K562 (cell line): Measurements from ENCODE around the gene PRELID1. TPM values are rescaled to one million over a fixed set of nuclear protein-coding genes. Genes with fewer than 3 reads are reported as not detected.

Source experiments
- ATAC-seq: fragments of 200-7000 bp; cut with Tn5 transposase; 3 replicates; pipeline ENCODE4 v1.9.1; 2020; ENCODE audit warnings: moderate library complexity
- BruUV-seq: library from RNA; stranded (reverse); fragments of 400-500 nt; replicated peaks from 2 replicates; lab custom pipeline; 2021; lab: Mats Ljungman, UMichigan
- CTCF ChIA-PET: fragments of 300-600 bp; formaldehyde crosslinking; extraction: SDS; loops from one replicate; lab custom pipeline; 2021; ENCODE audit warnings: low intra/inter-chr PET ratio; lab: Yijun Ruan, JAX
- POLR2A ChIA-PET: fragments of 300-600, 350-650 bp; sonication (Branson Sonifier 250); formaldehyde crosslinking; extraction: SDS; loops from one replicate; lab custom pipeline; 2021; ENCODE audit warnings: antibody characterized with exemption, inconsistent platforms; lab: Yijun Ruan, JAX
- DNase-seq, 4 experiments: peaks; one replicate each; pipeline versions ENCODE4 v3.0.0 to v3.0.0-alpha.2; 2011 to 2018; ENCODE audit warnings: low spot score in 3 of 4, mixed read lengths in 3 of 4; ENCODE audit errors: extremely low read depth in 1 of 4
- FAIRE-seq: peaks from 2 replicates; lab custom pipeline; 2011; peaks lifted over from hg19 to GRCh38; lab: Jason Lieb, UNC
- H2AFZ ChIP-seq: 2 replicates; pipeline ENCODE4 v1.6.0; 2011; ENCODE audit warnings: low read depth, low read length, control low read depth, inconsistent platforms
- H3K27ac ChIP-seq: fragments of 200-600 bp; 3 replicates; pipeline ENCODE4 v1.8.0; 2011; ENCODE audit warnings: low read depth, mild to moderate bottlenecking, control low read depth, inconsistent platforms, low read length, moderate library complexity, mixed read lengths; ENCODE audit errors: extremely low read depth
- H3K27me3 ChIP-seq, 2 experiments: fragments of 300-600 bp in 1 of 2; 2 replicates in 1 of 2; 3 replicates in 1 of 2; pipeline versions ENCODE4 v1.6.0 to v1.8.0; 2011; ENCODE audit warnings: inconsistent platforms in 2 of 2, low read length in 2 of 2, mild to moderate bottlenecking in 1 of 2, mixed read lengths in 1 of 2, moderate library complexity in 1 of 2; ENCODE audit not compliant: control insufficient read depth in 2 of 2, insufficient read depth in 2 of 2
- H3K36me3 ChIP-seq: fragments of 300-600 bp; 3 replicates; pipeline ENCODE4 v1.8.0; 2011; ENCODE audit warnings: mild to moderate bottlenecking, low read length, inconsistent platforms; ENCODE audit not compliant: control insufficient read depth, insufficient read depth
- H3K4me1 ChIP-seq, 2 experiments: fragments of 200-600 bp in 1 of 2; replicated peaks in 1 of 2; 2 replicates in 1 of 2; 3 replicates in 1 of 2; pipeline versions ENCODE4 v1.5.1 to v1.8.0; 2011; ENCODE audit warnings: inconsistent platforms in 2 of 2, low read length in 2 of 2, mild to moderate bottlenecking in 1 of 2, mixed read lengths in 1 of 2, moderate library complexity in 1 of 2; ENCODE audit not compliant: control insufficient read depth in 2 of 2, insufficient read depth in 2 of 2
- H3K4me2 ChIP-seq: 2 replicates; pipeline ENCODE4 v1.6.1; 2011; ENCODE audit warnings: low read length, control low read depth, inconsistent platforms, mixed read lengths; ENCODE audit not compliant: insufficient read depth
- H3K4me3 ChIP-seq: fragments of 200-600 bp; sonication (generic), shearing (Covaris generic); 2 replicates; pipeline ENCODE4 v1.5.1; 2016; ENCODE audit warnings: control low read depth, inconsistent platforms
- H3K79me2 ChIP-seq: fragments of 200-600 bp; 3 replicates; pipeline ENCODE4 v1.8.0; 2011; ENCODE audit warnings: low read length, inconsistent platforms; ENCODE audit not compliant: control insufficient read depth, insufficient read depth
- H3K9ac ChIP-seq, 2 experiments: 2 replicates each; pipeline versions ENCODE4 v1.6.0 to v1.6.1; 2011; ENCODE audit warnings: low read depth in 2 of 2, low read length in 2 of 2, control low read depth in 1 of 2, inconsistent platforms in 1 of 2, mild to moderate bottlenecking in 1 of 2, mixed read lengths in 1 of 2; ENCODE audit not compliant: insufficient read depth in 1 of 2
- H3K9me1 ChIP-seq: one replicate; pipeline ENCODE4 v1.6.0; 2011; ENCODE audit warnings: inconsistent platforms, mild to moderate bottlenecking, low read length, moderate library complexity; ENCODE audit not compliant: control insufficient read depth, insufficient read depth
- H3K9me3 ChIP-seq: replicated peaks from 2 replicates; pipeline ENCODE4 v1.5.1; 2011; ENCODE audit warnings: low read depth, low read length, inconsistent platforms; ENCODE audit not compliant: control insufficient read depth, insufficient read depth
- H4K20me1 ChIP-seq: replicated peaks from 2 replicates; pipeline ENCODE4 v1.6.1; 2011; ENCODE audit warnings: low read length, inconsistent platforms, mixed read lengths; ENCODE audit not compliant: control insufficient read depth, insufficient read depth
- CBX2 ChIP-seq: fragments of 200-600 bp; sonication (generic); IDR thresholded peaks from one replicate; pipeline ENCODE4 v1.6.1; 2012; ENCODE audit warnings: mild to moderate bottlenecking, low read length, inconsistent platforms; ENCODE audit not compliant: insufficient read depth, poor library complexity, severe bottlenecking
- DPF2 ChIP-seq: fragments of 450-650 bp; IDR thresholded peaks from 2 replicates; pipeline ENCODE4 v1.6.1; 2016
- MED1 ChIP-seq: sonication (generic); formaldehyde crosslinking; IDR thresholded peaks from 2 replicates; pipeline ENCODE4 v1.8.1; 2023; ENCODE audit warnings: missing genetic modification reagents, borderline replicate concordance
- PCBP2 ChIP-seq: fragments of 200-400 bp; formaldehyde crosslinking; IDR thresholded peaks from 2 replicates; pipeline ENCODE4 v1.6.1; 2018; ENCODE audit warnings: low read length, low read depth, mild to moderate bottlenecking, moderate library complexity; ENCODE audit not compliant: poor library complexity, severe bottlenecking
- POLR3A ChIP-seq: IDR thresholded peaks from 2 replicates; pipeline ENCODE4 v1.6.1; 2011; ENCODE audit warnings: borderline replicate concordance, mild to moderate bottlenecking, moderate library complexity; ENCODE audit not compliant: insufficient read length, insufficient read depth; ENCODE audit errors: extremely low read depth
- RAD21 ChIP-seq, 2 experiments: fragments of 250-450 bp in 1 of 2; fragments of 450-650 bp in 1 of 2; sonication (Bioruptor Pico) in 1 of 2; formaldehyde crosslinking in 1 of 2; IDR thresholded peaks in 1 of 2; conservative IDR thresholded peaks in 1 of 2; 2 replicates each; pipeline versions ENCODE4 v1.4.0 to v1.8.0; 2020 to 2022; ENCODE audit warnings: mild to moderate bottlenecking in 2 of 2, moderate library complexity in 1 of 2
- RFX7 ChIP-seq: fragments of 250-450 bp; sonication (Bioruptor Pico); IDR thresholded peaks from 2 replicates; pipeline ENCODE4 v1.5.1; 2021; ENCODE audit warnings: mild to moderate bottlenecking
- SPI1 ChIP-seq: IDR thresholded peaks from 2 replicates; pipeline ENCODE4 v1.6.1; 2011; ENCODE audit warnings: low read depth, low read length, control low read depth, borderline replicate concordance
- SREBF2 ChIP-seq: sonication (generic); formaldehyde crosslinking; IDR thresholded peaks from 2 replicates; pipeline ENCODE4 v1.4.0; 2020; ENCODE audit warnings: mild to moderate bottlenecking, missing genetic modification reagents
- SUPT5H ChIP-seq: fragments of 450-650 bp; IDR thresholded peaks from 2 replicates; pipeline ENCODE4 v1.6.1; 2016
- WGBS: fragments of 100-300 bp; shearing (Covaris generic); methylation state at CpG from one replicate; pipeline ENCODE4 v1.1.6; 2016; ENCODE audit warnings: low coverage, mixed read lengths; ENCODE audit not compliant: insufficient coverage; ENCODE audit errors: missing lambda C conversion rate; 5-methylcytosine and 5-hydroxymethylcytosine counted together
- in situ Hi-C: fragments of 300-500 bp; cut with MboI; formaldehyde crosslinking; loops from 4 replicates; pipeline ENCODE4 v1.15.0; 2018; ENCODE audit warnings: inconsistent platforms, mixed read lengths
- intact Hi-C: fragments of 100-400 bp; cut with micrococcal nuclease; formaldehyde crosslinking; loops from 2 replicates; pipeline ENCODE4 v1.14.2; 2022
- polyA plus RNA-seq, 8 experiments: library from polyadenylated mRNA; depleted of rRNA in 4 of 8; stranded (reverse) in 5 of 8; unstranded in 3 of 8; fragments of >200 nt; fragmentation: Nextera tagmentation in 2 of 8; fragmentation: Illumina TruSeq in 1 of 8; extraction: Ambion mirVana in 2 of 8; extraction: Trizol in 1 of 8; gene quantifications; 2 replicates each; pipeline versions ENCODE4 v1.2.1 to v1.2.3, GENCODE V29; 2011 to 2014; ENCODE audit warnings: inconsistent platforms in 1 of 8, missing spikeins in 1 of 8
- total RNA-seq, 7 experiments: library from RNA; depleted of rRNA in 6 of 7; stranded (reverse); fragments of >200 nt in 6 of 7; fragmentation: Illumina TruSeq in 2 of 7; extraction: Trizol in 2 of 7; gene quantifications; 2 replicates each; pipeline versions ENCODE4 v1.2.1 to v1.2.3, GENCODE V29; 2011 to 2021; ENCODE audit warnings: low replicate concordance in 1 of 7
- TF ChIP-seq, protein P1 (sequence below): sonication (generic); formaldehyde crosslinking; IDR thresholded peaks from 2 replicates; pipeline ENCODE4 v1.8.0; 2022; ENCODE audit warnings: mild to moderate bottlenecking, low read depth, missing genetic modification reagents
- TF ChIP-seq, protein P2 (sequence below), 2 experiments: fragments of 450-650 bp in 1 of 2; sonication (generic) in 1 of 2; formaldehyde crosslinking; conservative IDR thresholded peaks; 2 replicates each; pipeline versions ENCODE4 v1.4.0 to v1.8.1; 2020 to 2022; ENCODE audit warnings: mild to moderate bottlenecking in 1 of 2, missing genetic modification reagents in 1 of 2
- TF ChIP-seq, protein P3 (sequence below): sonication (generic); formaldehyde crosslinking; IDR thresholded peaks from 2 replicates; pipeline ENCODE4 v1.8.0; 2023; ENCODE audit warnings: mild to moderate bottlenecking, missing genetic modification reagents
- TF ChIP-seq, protein P4 (sequence below): sonication (generic); formaldehyde crosslinking; IDR thresholded peaks from 2 replicates; pipeline ENCODE4 v1.8.1; 2022; ENCODE audit warnings: missing genetic modification reagents

The PRELID1 gene
- total and polyA plus RNA-seq, 9 of the 15 experiments (the other 6 are each of a cell fraction or from before 2014, with no cell fraction given), result 40.1 to 484 (median 340) TPM

DNA sequence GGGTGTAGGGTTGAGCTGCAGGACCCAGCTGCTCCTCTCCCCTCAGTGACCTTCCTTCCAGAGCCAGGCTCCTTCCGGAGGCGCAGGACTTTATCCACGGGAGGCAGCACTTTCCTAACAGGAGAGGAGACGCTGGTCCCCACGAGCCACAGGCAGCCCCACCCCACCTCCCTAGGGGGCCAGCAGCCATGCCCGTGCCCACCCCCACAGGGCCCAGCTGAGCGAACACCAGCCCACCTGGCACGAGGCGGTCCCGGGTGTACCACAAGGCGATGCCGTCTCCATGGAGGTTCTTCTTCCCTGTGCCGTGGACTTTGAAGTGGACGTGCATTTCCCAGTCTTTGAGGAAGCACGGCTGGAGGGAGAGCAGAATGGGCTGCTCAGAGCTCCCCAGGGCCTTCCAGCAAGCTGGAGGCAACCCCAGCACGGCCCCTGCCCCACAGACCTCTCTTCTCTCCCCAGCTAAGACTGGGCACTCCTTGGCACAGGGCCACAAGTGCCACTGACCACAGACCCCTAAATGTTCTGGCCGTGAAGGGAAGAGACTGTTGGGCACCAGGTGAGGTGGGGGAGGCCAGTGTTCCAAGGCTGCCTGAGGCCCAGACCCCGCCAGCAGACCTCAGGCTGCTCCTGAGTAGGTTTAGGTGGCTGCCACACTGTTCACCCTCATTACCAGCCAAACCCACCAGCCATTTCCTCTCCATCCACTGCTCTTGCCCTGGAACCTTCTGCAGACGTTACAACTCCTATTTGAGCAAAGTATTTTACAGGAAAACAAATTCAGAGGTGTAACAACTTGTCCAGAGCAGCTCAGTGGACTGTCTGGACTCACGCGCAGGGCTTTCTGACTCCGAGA, 34.9 kb downstream of the PRELID1 start:
- no peaks in the 10 kb centered on the region for H3K4me1 ChIP-seq
- ChIA-PET CTCF (no interaction called here), POLR2A (interaction anchor here (0.6 to 1.4 kb wide), 2 partner anchors 13 kb away, joined by 3 to 4 read pairs; partner anchors contain the start of gene LMAN2)
- no peaks in the 10 kb centered on the region for H3K9me3 ChIP-seq
- intact Hi-C loops (no loop called here), in situ Hi-C loops (no loop called here)
- FAIRE-seq, result no peak
- no peak overlapping the region for H3K27ac ChIP-seq
- H3K36me3 ChIP-seq, result peaks cover 86% of the 10 kb centered on the region
- whole genome bisulfite sequencing, result 89% methylated on average over 21 of the region's 22 CpGs
- peak overlapping the region in 1 of 2 experiments; percentile 26; a peak in 2 of 4 replicates for H3K9ac ChIP-seq
- H3K4me3 ChIP-seq, result no peak overlapping the region
- H4K20me1 ChIP-seq, result 0 out of 2 replicates have a peak, but pooled peaks cover 8% of the 10 kb centered on the region
- no peak overlapping the region for H2AFZ ChIP-seq
- no peak for ATAC-seq
- H3K27me3 ChIP-seq, result no peaks in the 10 kb centered on the region
- no peak overlapping the region for H3K4me2 ChIP-seq
- peaks cover 28% of the 10 kb centered on the region for H3K79me2 ChIP-seq
- no peaks in the 10 kb centered on the region for H3K9me1 ChIP-seq
- no TSS peak for BruUV-seq
- DNase-seq, result no peak
- TF ChIP-seq MED1, result no peak
- no peak for TF ChIP-seq RFX7 (CRISPR knock-in tag)
- TF ChIP-seq SREBF2 (CRISPR knock-in tag), result no peak
- TF ChIP-seq, protein P1, sequence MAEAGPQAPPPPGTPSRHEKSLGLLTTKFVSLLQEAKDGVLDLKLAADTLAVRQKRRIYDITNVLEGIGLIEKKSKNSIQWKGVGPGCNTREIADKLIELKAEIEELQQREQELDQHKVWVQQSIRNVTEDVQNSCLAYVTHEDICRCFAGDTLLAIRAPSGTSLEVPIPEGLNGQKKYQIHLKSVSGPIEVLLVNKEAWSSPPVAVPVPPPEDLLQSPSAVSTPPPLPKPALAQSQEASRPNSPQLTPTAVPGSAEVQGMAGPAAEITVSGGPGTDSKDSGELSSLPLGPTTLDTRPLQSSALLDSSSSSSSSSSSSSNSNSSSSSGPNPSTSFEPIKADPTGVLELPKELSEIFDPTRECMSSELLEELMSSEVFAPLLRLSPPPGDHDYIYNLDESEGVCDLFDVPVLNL (CRISPR knock-in tag), result no peak
- TF ChIP-seq SPI1, result no peak
- TF ChIP-seq, protein P2, sequence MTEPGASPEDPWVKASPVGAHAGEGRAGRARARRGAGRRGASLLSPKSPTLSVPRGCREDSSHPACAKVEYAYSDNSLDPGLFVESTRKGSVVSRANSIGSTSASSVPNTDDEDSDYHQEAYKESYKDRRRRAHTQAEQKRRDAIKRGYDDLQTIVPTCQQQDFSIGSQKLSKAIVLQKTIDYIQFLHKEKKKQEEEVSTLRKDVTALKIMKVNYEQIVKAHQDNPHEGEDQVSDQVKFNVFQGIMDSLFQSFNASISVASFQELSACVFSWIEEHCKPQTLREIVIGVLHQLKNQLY (CRISPR knock-in tag; conservative IDR thresholded peaks at IDR 0.05), result no peak
- TF ChIP-seq RAD21 (CRISPR knock-in tag; conservative IDR thresholded peaks at IDR 0.05 in 1 of 2, IDR thresholded peaks at IDR 0.05 in 1 of 2), result no peak
- TF ChIP-seq, protein P3, sequence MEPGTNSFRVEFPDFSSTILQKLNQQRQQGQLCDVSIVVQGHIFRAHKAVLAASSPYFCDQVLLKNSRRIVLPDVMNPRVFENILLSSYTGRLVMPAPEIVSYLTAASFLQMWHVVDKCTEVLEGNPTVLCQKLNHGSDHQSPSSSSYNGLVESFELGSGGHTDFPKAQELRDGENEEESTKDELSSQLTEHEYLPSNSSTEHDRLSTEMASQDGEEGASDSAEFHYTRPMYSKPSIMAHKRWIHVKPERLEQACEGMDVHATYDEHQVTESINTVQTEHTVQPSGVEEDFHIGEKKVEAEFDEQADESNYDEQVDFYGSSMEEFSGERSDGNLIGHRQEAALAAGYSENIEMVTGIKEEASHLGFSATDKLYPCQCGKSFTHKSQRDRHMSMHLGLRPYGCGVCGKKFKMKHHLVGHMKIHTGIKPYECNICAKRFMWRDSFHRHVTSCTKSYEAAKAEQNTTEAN (CRISPR knock-in tag), result no peak
- TF ChIP-seq POLR3A, result no peak
- TF ChIP-seq DPF2, result no peak
- TF ChIP-seq SUPT5H, result no peak
- TF ChIP-seq CBX2, result no peak
- TF ChIP-seq, protein P4, sequence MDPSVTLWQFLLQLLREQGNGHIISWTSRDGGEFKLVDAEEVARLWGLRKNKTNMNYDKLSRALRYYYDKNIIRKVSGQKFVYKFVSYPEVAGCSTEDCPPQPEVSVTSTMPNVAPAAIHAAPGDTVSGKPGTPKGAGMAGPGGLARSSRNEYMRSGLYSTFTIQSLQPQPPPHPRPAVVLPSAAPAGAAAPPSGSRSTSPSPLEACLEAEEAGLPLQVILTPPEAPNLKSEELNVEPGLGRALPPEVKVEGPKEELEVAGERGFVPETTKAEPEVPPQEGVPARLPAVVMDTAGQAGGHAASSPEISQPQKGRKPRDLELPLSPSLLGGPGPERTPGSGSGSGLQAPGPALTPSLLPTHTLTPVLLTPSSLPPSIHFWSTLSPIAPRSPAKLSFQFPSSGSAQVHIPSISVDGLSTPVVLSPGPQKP (CRISPR knock-in tag), result no peak
- no peak for TF ChIP-seq PCBP2
